AG04449 (cell line): ENCODE results near the gene DENND1B.
A peak's percentile ranks its signal among the peaks of the same experiment; 100 is the strongest.

Experiments used
- CTCF ChIA-PET: fragments of 350-600 bp; formaldehyde crosslinking; extraction: SDS; loops from one replicate; lab custom pipeline; 2021; ENCODE audit warnings: antibody characterized with exemption; lab: Yijun Ruan, JAX
- POLR2A ChIA-PET: fragments of 400-600, 350-600 bp; formaldehyde crosslinking; extraction: SDS; loops from one replicate; lab custom pipeline; 2020; ENCODE audit warnings: antibody characterized with exemption, inconsistent platforms; lab: Yijun Ruan, JAX
- DNase-seq: peaks from one replicate; pipeline ENCODE4 v3.0.0-alpha.2; 2010; ENCODE audit warnings: low read depth, low spot score
- H3K4me3 ChIP-seq: 2 replicates; pipeline ENCODE4 v1.5.1; 2011; ENCODE audit warnings: low read depth, mild to moderate bottlenecking, control low read depth, low read length
- CTCF ChIP-seq: IDR thresholded peaks from one replicate; pipeline ENCODE4 v1.5.1; 2011; ENCODE audit warnings: mild to moderate bottlenecking, moderate library complexity, low read length, control low read depth, inconsistent platforms; ENCODE audit not compliant: insufficient read depth; ENCODE audit errors: missing control alignments

The DENND1B gene

DNA sequence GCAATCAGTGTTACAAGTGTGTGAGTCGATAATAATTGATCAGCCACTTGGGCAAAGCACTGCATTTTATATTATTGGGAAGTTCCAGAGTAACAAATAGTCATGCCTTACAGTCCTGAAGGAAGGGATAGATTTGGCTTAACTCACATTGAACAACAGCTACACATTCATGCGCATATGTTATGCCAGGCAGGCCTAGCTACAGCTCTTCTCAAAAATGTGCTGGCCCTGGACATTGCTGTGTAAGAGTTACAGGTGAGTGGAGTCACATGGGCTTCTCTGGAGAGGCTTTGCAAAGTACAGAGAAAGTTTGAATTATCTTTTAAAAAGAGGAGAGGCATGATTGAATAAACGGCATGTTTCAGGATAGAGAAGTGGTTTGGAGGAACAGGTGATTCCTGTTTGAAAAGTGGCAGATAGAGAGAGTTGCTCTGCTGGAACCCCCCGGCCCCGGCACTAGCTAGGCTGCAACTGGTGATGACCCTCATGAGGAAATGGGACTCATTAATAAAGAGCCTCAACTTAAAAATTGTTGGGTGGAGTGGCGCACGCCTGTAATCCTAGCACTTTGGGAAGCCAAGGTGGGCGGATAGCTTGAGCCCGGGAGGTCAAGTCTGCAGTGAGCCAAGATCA, 306.6 kb downstream of the DENND1B start:
- no peak for TF ChIP-seq CTCF
- no peak overlapping the region for H3K4me3 ChIP-seq
- no peak for DNase-seq
- ChIA-PET CTCF (no interaction called here), POLR2A (no interaction called here)

- ChIA-PET POLR2A (no interaction called here), CTCF (no interaction called here)
- DNase-seq: peak; percentile 47
- no peak overlapping the region for H3K4me3 ChIP-seq
- TF ChIP-seq CTCF: no peak
Measured at GRCh38 chr1:197467881-197468280, 307.4 kb downstream of the DENND1B start.

DNA sequence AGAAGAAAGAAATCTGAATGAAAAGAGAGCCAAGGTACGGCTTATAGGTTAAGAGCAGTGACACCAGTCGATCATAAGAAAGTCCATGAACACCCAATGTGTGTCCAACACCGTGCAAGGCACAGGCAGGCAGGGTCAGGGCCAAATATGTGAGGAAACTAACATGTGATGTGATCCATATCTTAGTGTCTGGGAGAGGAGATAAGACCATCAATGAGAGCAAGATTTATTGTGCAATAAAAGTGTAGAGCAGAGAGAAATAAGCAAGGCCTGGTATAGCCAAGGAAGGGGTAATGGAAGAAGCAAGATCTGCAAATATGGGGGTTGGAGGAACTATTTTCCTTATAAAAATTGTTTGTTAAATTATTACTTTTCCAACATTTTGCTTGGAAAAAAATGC, 308.5 kb downstream of the DENND1B start:
- CTCF ChIA-PET: no interaction called here
- no peak for TF ChIP-seq CTCF
- no peak overlapping the region for H3K4me3 ChIP-seq
- DNase-seq: no peak
- POLR2A ChIA-PET: no interaction called here

DNA sequence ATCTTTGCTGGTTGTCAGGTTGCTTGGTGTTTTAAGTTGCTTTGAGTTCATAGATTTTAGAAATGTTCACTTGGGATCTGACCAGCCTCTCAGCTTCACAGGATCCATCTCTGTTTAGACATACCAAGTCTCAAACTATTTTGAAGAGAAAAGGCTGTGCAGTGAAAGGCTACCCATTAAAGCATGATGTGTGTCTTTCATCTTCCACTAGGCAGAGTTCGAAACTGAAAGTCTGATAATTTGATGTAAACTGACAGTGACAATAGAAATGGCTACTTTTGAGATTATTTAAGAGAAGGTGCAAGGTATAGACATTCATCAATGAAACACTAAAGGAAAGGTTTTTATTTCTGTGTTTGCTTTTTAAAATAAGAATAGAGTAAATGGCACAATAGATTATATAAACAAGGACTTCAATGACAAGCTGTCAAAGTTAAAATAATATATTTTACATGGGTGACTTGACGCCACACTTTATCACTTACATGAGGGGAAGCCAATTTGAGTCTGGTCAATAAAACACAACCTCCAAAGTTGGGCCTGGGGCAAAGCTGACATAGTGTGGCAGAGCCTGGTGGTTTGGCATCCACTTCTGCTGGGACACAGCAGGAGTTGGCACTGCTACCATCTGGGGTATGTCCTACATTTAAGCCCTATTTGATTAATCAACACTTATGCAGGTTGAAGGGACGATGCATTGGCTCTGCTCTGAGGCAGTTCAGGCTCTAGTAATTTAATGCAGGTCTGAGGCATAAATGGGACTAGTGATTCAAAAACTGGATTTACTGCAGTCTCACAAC, 309.6 kb downstream of the DENND1B start:
- no peak for DNase-seq
- TF ChIP-seq CTCF: no peak
- H3K4me3 ChIP-seq: no peak overlapping the region
- CTCF ChIA-PET: interaction anchor here (1.4 kb wide), 1 partner anchor 10 kb away, joined by 3 read pairs; no protein-coding TSS in a partner anchor
- POLR2A ChIA-PET: no interaction called here

DNA sequence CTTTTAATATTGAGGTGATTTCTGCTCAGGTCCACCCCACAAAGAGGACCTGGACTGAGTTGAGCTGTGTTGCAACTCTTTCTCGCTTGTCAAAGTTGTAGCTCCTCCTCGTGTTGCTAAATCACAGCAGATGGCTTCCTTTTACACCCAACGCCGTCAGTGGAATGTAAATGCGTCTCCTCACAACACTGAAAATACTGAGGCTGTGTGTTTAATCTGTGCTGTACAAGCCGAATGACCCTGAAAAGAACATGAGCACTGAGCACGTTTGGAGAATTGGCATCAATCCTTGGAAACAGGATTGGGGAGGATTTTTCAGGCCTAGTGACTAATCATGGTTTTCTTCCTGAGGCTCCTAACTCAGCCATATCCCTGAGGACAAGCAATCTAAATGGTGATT, 311.2 kb downstream of the DENND1B start:
- CTCF ChIA-PET: interaction anchor here (1.0 kb wide), 1 partner anchor 64 kb away, joined by 3 read pairs; no protein-coding TSS in a partner anchor
- peak; percentile 79 for DNase-seq
- no peak for TF ChIP-seq CTCF
- POLR2A ChIA-PET: no interaction called here
- H3K4me3 ChIP-seq: no peak overlapping the region

- POLR2A ChIA-PET: no interaction called here
- no peak overlapping the region for H3K4me3 ChIP-seq
- DNase-seq: no peak
- TF ChIP-seq CTCF: no peak
- CTCF ChIA-PET: no interaction called here
Measured at GRCh38 chr1:197463142-197463541, 312.1 kb downstream of the DENND1B start.
